Measurements from ENCODE around the gene MED17. TPM values are rescaled to one million over a fixed set of nuclear protein-coding genes. Genes with fewer than 3 reads are reported as not detected.
"Not testable (repeated sequence)": the region's sequence is repeated elsewhere in the genome, so short reads cannot be mapped to it uniquely, and the experiment has no call there.

The MED17 gene
- polyA plus RNA-seq (ENCODE audit: insufficient read length), result 19.8 TPM

DNA sequence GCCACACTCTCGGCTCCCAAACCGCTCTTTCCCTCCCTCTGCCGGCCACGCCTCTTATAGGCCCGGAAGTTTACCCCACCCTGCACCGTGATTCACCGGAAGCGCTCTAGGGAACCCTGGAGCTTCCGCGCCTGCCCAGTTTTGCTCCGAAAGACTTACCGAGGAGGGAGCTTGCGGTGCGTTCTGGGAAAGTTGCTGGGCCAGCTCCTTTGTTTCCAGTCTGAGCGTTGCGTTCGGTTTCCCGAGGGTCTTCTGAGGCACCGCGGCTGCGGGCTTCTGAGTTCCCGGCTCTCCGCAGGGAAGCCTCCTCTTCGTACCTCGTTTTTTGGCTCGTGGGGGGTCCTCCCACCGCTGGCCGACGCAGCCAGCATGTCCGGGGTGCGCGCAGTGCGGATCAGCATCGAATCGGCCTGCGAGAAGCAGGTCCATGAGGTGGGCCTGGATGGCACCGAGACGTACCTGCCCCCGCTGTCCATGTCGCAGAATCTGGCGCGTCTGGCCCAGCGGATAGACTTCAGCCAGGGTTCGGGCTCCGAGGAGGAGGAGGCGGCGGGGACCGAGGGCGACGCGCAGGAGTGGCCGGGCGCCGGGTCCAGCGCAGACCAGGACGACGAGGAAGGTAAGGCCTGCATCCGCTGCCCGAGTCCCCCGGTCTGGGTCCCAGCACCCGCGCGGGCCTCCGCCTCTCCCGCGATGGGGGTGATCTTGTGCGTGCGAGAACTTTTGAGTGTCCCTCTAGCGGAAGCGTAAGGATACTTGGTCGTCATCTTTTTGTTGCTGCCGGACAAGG is at the start of gene MED17:
Gene MED17 (plus strand): TSS at position 138 of the 790 bp plus-strand sequence. CDS start 232 bp downstream, at position 370.
- peak; percentile 88 for DNase-seq (ENCODE audit: low read depth)

DNA sequence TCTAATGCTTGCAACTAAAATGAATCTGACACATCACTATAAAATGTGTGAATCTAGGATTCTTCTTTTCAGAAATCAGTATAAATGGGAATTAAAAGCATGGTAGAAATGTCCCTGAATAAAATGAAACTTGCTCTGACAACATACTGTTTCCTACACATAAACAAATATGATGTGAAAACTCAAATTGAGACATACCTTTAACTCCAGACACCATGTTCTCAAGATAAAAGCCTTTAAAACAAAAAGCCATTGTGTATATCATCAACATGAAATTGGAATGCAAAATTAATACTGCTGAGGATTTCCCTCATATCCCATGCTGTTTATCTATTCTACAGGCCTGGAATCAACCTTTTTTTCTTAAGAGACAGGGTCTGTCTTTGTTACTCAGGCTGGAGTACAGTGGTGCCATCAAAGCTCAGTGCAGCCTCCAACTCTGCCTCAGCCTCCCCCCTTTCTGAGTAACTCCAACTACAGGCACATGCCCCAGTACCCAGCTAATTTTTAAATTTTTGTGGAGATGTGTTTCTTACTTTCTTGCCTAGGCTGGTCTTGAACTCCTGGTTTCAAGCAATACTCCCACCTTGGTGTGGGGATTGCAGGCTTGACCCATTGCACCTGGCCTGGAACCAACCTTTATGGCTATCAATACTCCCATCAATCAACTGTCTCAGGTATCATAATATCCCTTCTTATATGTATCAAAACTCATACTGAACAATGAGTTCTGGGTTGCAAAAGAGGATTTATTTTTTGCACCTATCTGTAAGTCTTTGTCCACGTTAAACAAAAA is 49.5 kb upstream of the MED17 start:
- DNase-seq (ENCODE audit: low read depth), result no peak

- no peak for DNase-seq (ENCODE audit: low read depth)
Measured at GRCh38 chr11:93735627-93736026, 48.5 kb upstream of the MED17 start.

DNA sequence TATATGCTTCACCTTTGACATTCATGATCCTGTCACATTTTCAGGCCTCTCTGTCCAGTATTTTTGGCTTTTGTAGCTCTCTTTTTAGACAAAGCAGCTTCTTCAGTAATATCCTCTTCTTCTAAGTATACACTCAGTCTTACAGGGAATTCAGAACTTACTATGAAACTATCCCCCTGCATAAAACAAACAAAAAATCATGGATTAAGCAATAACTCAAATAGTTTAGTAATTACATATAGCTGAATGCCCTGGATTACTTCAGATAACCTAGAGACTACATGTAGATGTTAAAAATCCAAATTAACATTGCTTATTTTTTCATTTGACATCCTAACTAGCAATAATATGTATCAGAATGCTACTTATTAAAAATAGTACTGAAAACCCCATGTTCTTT is 48.0 kb upstream of the MED17 start:
- DNase-seq (ENCODE audit: low read depth), result no peak

DNA sequence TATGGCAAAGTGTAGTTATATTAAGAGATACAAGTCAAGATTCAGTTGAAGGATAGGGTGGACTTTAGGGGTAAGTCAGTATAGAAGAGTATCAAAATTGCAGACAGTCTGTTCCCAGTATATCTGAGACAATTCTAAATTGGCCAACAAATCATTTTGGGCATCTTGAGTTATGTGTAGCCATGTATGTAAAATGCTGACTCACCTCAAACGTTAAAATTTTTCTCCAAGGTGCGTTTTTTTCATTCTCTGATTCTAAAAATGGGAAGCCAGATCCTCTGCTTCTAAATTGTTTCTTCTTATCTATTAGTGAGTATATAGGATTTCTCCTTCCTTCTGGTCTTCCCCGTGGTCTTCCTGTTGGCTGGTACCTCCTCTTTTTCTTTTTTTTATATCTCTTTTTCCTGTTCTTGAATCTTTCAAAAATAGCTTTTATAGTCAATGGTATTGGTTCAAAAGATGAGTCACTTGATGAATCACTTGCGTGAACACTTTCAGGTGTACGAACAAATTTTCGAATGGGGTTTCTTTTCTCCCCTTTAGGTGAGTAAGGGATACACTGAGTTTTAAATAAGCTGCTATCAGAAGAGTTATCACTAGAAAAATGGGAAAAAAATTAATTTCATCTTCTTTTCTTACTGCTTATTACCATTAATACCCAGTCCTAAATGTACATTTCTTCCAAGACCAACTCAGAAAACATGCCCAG is 46.0 kb upstream of the MED17 start:
- DNase-seq (ENCODE audit: low read depth), result no peak

DNA sequence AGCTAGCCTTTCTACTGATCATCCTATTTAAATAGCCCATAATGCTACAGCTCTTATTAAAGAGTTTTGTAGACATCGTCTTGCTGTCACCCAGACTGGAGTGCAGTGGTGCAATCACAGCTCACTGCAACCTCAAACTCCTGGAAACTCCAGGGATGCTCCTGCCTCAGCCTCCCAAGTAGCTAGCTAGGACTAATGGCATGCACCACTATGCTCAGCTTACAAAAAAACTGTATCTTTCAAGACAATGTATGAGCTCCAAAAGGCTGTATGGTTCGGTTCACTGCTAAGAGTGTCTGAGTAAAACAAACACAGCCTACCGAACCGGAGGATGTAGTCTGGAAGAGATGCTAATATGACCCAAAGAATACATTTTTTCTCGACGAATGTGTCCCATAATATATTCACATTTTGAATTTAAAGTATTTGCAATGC is 45.4 kb upstream of the MED17 start:
- no peak for DNase-seq (ENCODE audit: low read depth)

DNA sequence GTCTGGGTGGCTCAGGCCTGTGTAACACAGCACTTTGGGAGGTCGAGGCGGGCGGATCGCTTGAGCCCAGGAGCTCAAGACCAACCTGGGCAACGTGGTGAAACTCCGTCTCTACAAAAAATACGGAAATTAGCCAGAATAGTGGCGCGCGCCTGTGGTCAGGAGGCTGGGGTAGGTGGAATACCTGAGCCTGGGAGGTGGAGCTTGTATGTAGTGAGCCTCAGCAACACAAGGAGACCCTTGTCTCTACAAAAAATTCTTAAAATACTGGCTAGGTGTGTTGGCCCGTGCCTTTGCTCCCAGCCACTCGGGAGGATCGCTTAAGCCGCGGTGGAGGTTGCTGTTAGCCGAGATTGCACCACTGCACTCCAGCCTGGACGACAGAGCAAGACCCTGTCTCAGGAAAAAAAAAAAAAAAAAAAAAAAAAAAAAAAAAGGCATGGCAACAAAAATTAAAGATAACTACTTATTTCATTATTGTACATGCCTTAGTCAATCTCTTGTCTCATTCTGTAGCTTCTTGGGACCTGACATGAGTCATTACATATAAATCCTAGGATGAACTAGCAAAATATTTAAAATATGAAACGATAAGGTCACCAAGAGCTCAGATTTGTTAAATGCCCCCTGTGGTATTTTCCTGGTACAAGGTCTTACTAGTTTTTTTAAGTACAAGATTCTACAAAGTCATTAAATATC is 43.9 kb upstream of the MED17 start:
- DNase-seq (ENCODE audit: low read depth), result no peak

- no peak for DNase-seq (ENCODE audit: low read depth)
Measured at GRCh38 chr11:93740730-93741093, 43.4 kb upstream of the MED17 start.

GRCh38 chr11:93741094-93741881 is 42.8 kb upstream of the MED17 start, which contains the start of the genes C11orf54 and TAF1D:
Gene C11orf54, plus strand, starts transcription at chr11:93741672. Its CDS starts 5,722 bp downstream, at chr11:93747394.
Gene TAF1D, minus strand, starts transcription at chr11:93741495. Its CDS starts 2,191 bp downstream, at chr11:93739304.
- peak; percentile 98 for DNase-seq (ENCODE audit: low read depth)

DNA sequence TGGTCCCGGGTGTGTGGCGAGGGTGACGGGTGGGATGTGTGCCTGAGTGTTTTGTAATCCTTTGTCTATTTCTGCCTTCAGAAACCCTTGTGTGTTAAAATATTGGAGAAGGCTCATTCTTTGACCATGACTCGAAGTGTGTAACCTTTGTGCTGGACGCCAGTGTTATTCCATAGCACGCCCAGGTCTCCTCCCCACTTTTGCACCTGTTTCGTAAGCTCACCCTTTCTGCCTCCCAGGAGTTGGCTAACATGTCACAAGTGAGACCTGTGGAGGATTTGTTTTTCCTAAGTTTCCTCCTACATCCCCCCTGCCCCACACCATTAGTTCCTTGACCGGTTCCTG is 42.2 kb upstream of the MED17 start:
- DNase-seq (ENCODE audit: low read depth), result no peak

DNA sequence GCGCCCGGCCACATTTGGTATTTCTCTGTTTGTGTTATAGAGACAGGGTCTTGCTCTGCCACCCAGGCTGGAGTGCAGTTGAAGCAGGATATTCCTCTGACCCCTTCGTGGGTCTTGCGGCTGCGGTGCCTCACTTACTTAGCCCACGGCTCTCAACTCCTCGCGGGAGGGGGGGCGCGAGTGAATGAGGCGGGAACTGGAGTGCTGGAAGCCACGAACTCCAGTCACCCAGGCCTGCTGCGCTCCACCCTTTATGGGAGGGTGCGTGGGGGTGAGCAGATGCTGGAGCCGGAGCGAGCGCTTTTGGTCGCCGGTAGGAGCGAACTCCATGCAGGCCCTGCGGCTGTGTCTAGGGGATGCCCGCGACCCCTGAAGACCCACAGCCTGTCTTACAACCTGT is 40.8 kb upstream of the MED17 start:
- DNase-seq (ENCODE audit: low read depth), result no peak

- no peak for DNase-seq (ENCODE audit: low read depth)
Measured at GRCh38 chr11:93744669-93745004, 39.4 kb upstream of the MED17 start.

DNA sequence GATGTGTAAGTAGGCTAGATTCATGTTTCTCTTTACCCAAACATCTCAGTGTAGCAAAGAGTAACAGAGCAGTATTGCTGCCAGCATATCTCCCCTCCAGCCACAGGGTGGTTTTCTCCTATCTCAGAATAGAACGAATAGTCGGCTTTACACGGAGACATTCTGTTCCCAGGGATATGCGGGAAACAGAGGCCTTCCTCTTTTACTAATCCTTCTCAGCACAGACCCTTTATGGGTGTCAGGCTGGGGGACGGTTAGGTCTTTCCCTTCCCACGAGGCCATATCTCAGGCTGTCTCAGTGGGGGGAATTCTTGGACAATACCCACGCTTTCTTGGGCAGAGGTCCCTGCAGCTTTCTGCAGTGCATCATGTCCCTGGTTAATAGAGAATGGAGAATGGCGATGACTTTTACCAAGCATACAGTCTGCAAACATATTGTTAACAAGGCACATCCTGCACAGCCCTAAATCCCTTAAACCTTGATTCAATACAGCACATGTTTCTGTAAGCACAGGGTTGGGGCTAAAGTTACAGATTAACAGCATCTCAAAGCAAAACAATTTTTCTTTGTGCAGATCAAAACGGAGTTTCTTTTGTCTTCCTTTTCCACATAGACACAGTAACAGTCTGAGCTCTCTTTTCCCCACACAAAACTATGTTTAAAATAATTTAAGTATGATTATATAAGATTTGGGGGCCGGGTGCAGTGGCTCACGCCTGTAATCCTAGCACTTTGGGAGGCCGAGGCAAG is 38.9 kb upstream of the MED17 start:
- not testable (repeated sequence) for DNase-seq (ENCODE audit: low read depth)

DNA sequence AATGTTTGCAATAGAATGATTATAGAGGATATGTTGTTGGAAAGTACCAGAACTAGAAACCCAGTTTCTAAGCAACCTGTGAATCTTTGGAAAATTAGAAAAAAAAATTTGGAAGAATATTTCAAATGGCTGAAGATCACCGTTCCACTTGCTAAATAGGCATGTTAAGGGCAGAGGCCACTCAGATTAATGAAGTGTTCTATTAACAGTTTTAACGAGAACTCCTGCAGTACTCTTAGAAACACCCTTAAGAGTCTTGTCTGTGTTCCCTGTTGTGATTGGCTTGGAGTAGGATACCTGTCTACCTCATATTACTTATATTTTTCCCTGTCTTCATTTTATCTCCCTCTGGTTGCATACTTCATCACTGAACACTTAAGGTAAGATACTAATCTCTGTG is 38.0 kb upstream of the MED17 start:
- DNase-seq (ENCODE audit: low read depth), result no peak

DNA sequence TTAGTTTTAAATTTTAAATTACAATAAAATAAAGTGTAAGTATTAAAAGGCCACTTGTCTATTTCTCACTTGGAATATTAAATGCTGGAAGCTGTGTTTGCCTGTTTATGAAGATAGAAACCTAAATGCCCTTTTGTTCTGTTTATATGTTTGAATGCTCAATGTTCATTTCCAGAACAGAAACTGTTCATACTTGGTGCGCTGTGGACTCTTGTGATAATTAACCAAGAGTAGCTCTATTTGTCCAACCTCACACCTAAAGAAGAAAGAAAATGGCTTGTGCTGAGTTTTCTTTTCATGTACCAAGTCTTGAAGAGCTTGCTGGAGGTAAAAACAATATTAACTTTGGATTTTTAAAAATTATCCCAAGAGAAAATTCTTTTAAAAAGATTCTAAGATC is 37.0 kb upstream of the MED17 start:
- no peak for DNase-seq (ENCODE audit: low read depth)

GRCh38 chr11:93751001-93751400 is 33.1 kb upstream of the MED17 start:
- DNase-seq (ENCODE audit: low read depth), result no peak

DNA sequence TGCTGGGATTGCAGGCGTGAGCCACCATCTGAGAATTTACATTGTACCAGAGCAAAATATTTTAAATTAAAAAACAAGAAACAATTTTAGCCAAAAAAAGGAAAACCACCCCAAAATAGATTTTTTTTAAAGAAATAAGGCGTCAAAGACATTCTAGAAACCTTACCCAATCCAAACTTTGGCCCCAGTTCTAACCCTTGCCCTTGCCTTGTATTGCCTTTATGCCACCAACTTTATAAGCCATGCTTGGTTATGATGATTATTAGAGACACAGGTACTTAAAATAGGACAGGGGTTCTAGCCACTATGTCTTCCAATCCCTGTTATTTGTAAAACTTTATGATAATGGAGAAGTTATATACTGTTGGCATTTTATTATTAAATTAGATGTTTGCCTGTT is 30.8 kb upstream of the MED17 start:
- DNase-seq (ENCODE audit: low read depth), result no peak

DNA sequence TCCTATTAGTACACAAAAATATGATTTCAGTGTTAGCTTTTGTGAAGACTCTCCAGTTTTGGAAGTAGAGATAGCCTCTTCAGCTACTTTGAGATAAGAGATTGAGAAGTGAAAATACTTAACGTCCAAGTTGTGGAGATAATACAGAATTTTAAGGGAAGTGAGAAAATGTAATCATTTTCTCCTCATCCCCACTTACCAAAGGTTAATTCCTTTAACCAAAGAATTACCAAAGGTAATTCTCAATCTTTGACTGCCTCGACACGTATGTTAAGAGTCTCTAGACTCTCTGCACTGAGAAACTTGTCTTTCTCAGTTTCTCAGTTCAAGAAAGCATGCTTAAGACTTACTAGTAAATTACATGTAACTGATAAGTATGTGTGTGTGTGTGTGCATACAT is 27.3 kb upstream of the MED17 start:
- DNase-seq (ENCODE audit: low read depth), result no peak

DNA sequence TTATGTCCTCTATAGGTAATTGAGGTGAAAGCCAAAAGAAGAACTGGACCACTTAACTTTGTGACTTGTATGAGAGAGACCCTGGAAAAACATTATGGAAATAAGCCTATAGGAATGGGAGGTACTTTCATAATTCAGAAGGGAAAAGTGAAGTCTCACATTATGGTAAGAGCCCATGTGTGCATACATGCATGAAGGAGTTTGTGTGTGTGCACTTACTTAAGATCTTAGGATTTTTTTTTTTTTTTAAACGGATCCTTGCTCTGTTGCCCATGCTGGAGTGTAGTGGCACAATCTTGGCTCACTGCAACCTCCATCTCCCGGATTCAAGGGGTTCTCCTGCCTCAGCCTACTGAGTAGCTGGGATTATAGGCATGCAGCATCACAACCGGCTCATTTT is 26.8 kb upstream of the MED17 start:
- no peak for DNase-seq (ENCODE audit: low read depth)
